Body of pancreas (tissue), 4 donors: Measurements from ENCODE around the gene DFFA. TPM values are rescaled to one million over a fixed set of nuclear protein-coding genes. Genes with fewer than 3 reads are reported as not detected.
"Not testable (repeated sequence)": the region's sequence is repeated elsewhere in the genome, so short reads cannot be mapped to it uniquely, and the experiment has no call there.

ENCODE experiments used
- ATAC-seq: fragments of 150-250 bp; one replicate; pipeline ENCODE4 v1.9.1; 2016
- DNase-seq, 4 donors: peaks; one replicate each; pipeline ENCODE4 v3.0.0-alpha.2; 2019
- H3K27ac ChIP-seq, 4 donors: fragments of 200-600 bp; sonication (generic); 1 replicate in 3 of 4; 2 replicates in 1 of 4; pipeline versions ENCODE4 v1.5.1 to v1.6.1; 2016 to 2019; ENCODE audit warnings: mild to moderate bottlenecking in 1 of 4, mixed read lengths in 1 of 4, moderate library complexity in 1 of 4
- H3K27me3 ChIP-seq, 2 donors: fragments of 200-600 bp; sonication (generic); one replicate each; pipeline ENCODE4 v1.6.0; 2016; ENCODE audit warnings: mild to moderate bottlenecking in 1 of 2
- H3K36me3 ChIP-seq, 2 donors: fragments of 200-600 bp; sonication (generic); replicated peaks in 1 of 2; 2 replicates each; pipeline ENCODE4 v1.5.1; 2016; ENCODE audit warnings: low read depth in 2 of 2; ENCODE audit not compliant: insufficient read depth in 1 of 2
- H3K4me1 ChIP-seq: fragments of 200-600 bp; sonication (generic); one replicate; pipeline ENCODE4 v1.6.0; 2016
- H3K4me3 ChIP-seq, 2 donors: fragments of 200-600 bp; sonication (generic); 1 replicate in 1 of 2; 2 replicates in 1 of 2; pipeline ENCODE4 v1.5.1; 2016 to 2019
- H3K9me3 ChIP-seq, 3 donors: fragments of 200-600 bp; sonication (generic); 1 replicate in 2 of 3; 2 replicates in 1 of 3; pipeline ENCODE4 v1.5.1; 2016
- POLR2A ChIP-seq, 3 donors: fragments of 450-650 bp; IDR thresholded peaks; one replicate each; pipeline ENCODE4 v1.6.1; 2016; ENCODE audit warnings: antibody characterized with exemption in 3 of 3, mild to moderate bottlenecking in 2 of 3
- WGBS, 2 donors: methylation state at CpG; one replicate each; pipeline ENCODE4 v1.1.5; 2017; 5-methylcytosine and 5-hydroxymethylcytosine counted together
- intact Hi-C: fragments of 100-400 bp; cut with DNase I; formaldehyde crosslinking; loops from one replicate; pipeline ENCODE4 v1.15.1; 2023
- total RNA-seq, 2 donors: library from RNA; depleted of rRNA; stranded (reverse); fragments of >200 nt; gene quantifications; one replicate each; pipeline ENCODE4 v1.1.0, GENCODE V29; 2016
- TF ChIP-seq, protein P1 (sequence below), 7 experiments: fragments of 450-650 bp in 4 of 7; fragments of 200-600 bp in 3 of 7; sonication (generic) in 3 of 7; IDR thresholded peaks; one replicate each; pipeline ENCODE4 v1.5.1; 2016 to 2019; ENCODE audit warnings: antibody characterized with exemption in 7 of 7

Gene DFFA
- total RNA-seq, 2 donors from 2014 or later, result 13.5 TPM

DNA sequence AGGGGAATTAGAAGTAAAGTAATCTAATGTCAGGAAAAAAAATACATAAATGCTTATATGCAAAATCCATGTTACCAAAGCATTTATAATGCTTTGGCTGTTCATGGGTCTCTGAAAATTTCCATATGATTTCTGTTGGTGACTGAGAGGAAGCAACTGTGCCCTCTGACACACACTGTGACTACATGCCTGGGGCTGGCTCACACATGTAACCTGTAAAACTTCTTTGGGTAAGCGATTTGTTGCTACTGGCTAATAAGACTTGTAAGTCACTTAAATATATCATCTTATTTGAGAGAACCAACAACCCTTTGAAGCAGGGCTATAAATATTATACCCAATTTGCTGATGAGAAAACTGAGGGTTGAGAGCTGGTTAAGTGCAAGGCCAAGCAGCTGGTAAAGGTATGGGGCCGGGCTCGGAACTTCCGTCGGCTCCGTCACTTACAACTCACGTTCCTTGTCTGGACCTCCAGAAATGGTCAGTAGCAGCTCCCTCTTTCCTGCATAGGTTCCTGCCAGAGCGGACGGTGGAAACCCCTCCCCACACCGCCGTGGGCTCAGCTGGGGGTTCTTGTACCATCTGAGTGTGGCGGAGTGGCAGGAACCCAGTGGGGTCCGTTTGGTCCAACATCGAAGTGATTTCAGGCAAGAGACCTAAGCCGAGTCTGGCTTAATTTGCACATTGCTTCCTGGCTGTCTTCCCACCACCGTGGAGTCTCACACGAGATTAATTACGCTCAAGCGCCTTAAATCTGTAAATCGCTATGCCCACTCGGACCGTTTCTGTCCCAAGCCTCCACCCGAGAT, 714 bp downstream of the DFFA start:
- no peaks in the 10 kb centered on the region for H3K9me3 ChIP-seq
- 6 to 8% methylated on average over 12 to 23 of the region's 23 CpGs for WGBS, 2 donors
- DNase-seq (peak in 1 of 4 donors; percentile 30), ATAC-seq (peak; percentile 8)
- peaks cover 30% of the 10 kb centered on the region for H3K4me1 ChIP-seq
- TF ChIP-seq, protein P1, sequence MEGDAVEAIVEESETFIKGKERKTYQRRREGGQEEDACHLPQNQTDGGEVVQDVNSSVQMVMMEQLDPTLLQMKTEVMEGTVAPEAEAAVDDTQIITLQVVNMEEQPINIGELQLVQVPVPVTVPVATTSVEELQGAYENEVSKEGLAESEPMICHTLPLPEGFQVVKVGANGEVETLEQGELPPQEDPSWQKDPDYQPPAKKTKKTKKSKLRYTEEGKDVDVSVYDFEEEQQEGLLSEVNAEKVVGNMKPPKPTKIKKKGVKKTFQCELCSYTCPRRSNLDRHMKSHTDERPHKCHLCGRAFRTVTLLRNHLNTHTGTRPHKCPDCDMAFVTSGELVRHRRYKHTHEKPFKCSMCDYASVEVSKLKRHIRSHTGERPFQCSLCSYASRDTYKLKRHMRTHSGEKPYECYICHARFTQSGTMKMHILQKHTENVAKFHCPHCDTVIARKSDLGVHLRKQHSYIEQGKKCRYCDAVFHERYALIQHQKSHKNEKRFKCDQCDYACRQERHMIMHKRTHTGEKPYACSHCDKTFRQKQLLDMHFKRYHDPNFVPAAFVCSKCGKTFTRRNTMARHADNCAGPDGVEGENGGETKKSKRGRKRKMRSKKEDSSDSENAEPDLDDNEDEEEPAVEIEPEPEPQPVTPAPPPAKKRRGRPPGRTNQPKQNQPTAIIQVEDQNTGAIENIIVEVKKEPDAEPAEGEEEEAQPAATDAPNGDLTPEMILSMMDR (IDR thresholded peaks at IDR 0.05), result no peak
- TF ChIP-seq POLR2A (IDR thresholded peaks at IDR 0.05), result no peak
- H3K4me3 ChIP-seq, result peak overlapping the region; percentile 90
- H3K27ac ChIP-seq, result peak overlapping the region; percentile 51 to 77 (median 62)
- H3K27me3 ChIP-seq, result no peaks in the 10 kb centered on the region
- intact Hi-C loops, result no loop called here
- H3K36me3 ChIP-seq, result peaks cover 0 to 7% of the 10 kb centered on the region in 2 donors

DNA sequence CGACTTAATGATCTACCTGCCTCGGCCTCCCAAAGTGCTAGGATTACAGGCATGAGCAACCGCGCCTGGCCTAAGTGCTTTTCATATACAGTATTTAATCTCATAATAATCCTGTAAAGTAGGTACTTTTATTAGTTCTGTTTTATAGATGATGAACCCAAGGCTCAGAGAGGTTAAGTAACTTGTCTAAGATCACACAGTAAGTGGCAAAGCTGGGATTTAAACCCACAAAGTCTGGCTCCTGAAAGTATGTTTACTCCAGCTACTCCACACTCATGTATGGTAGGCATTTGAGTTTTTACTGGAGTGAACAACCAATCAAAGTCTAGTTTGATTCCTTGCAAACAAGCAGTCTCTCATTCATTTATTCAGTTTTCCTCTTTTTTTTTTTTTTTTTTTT, 2.3 kb downstream of the DFFA start:
- H3K4me3 ChIP-seq, result no peak overlapping the region
- H3K27me3 ChIP-seq, result no peaks in the 10 kb centered on the region
- peaks cover 0 to 10% of the 10 kb centered on the region in 2 donors for H3K36me3 ChIP-seq
- no peak overlapping the region for H3K27ac ChIP-seq
- H3K9me3 ChIP-seq, result no peaks in the 10 kb centered on the region
- H3K4me1 ChIP-seq, result peaks cover 17% of the 10 kb centered on the region
- ATAC-seq (no peak), DNase-seq (no peak)
- 93 to 94% methylated on average over 4 of the region's 4 CpGs for WGBS, 2 donors
- no peak for TF ChIP-seq POLR2A (IDR thresholded peaks at IDR 0.05)
- TF ChIP-seq, protein P1 (IDR thresholded peaks at IDR 0.05), result no peak
- intact Hi-C loops, result no loop called here

DNA sequence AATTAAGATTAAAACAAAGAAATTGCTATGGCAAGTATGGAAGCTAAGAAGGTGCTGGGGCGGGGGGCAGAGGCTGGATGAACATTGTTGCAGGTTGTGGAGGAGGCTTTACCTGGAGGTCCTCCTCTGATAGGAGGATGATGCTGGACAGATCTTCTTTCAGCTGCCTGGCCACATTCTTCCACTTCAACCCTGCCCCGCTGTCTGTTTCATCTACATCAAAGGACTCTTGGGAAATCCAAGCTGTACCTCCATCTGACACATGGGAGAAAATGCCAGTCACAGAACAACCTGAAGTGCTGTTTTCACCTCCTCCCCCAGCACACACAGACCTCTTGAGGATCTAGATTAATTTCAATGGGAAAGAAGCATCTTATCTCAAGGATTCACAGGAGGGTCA, 5.3 kb downstream of the DFFA start:
- TF ChIP-seq POLR2A (IDR thresholded peaks at IDR 0.05), result no peak
- TF ChIP-seq, protein P1 (IDR thresholded peaks at IDR 0.05), result no peak
- Histone ChIP-seq H3K4me3 (no peak overlapping the region), H3K27ac (no peak overlapping the region), H3K36me3 (peaks cover 0 to 24% of the 10 kb centered on the region in 2 donors), H3K27me3 (no peaks in the 10 kb centered on the region), H3K4me1 (peaks cover 13% of the 10 kb centered on the region), H3K9me3 (no peaks in the 10 kb centered on the region)
- intact Hi-C loops, result no loop called here
- ATAC-seq, result no peak
- no peak for DNase-seq
- 97 to 100% methylated on average over 2 of the region's 2 CpGs for WGBS, 2 donors

DNA sequence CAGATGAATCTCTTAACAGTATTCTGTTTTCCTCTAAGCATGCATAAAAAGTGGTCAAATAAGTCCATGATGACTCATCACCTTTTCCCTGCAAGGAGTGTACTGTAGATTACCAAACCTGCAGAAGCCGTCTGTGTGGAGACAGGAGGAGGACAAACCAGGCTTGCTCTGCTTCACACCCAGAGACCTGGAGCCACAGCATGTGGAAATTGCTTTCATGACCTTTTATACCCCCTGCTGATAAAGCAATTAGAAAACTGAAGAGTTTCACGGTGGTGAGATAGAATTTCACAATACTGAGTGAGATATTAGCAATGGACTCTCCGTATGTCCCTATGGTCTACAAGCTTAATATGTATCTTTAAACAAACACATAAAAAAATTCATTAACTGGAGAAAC, 13.1 kb downstream of the DFFA start:
- intact Hi-C loops, result no loop called here
- H3K4me1 ChIP-seq, result no peaks in the 10 kb centered on the region
- TF ChIP-seq POLR2A (IDR thresholded peaks at IDR 0.05), result no peak
- TF ChIP-seq, protein P1 (IDR thresholded peaks at IDR 0.05), result no peak
- 54 to 65% methylated on average over 3 of the region's 3 CpGs for WGBS, 2 donors
- no peak overlapping the region for H3K27ac ChIP-seq
- H3K27me3 ChIP-seq, result no peaks in the 10 kb centered on the region
- peaks cover 0 to 15% of the 10 kb centered on the region in 2 donors for H3K36me3 ChIP-seq
- H3K9me3 ChIP-seq, result no peaks in the 10 kb centered on the region
- ATAC-seq (no peak), DNase-seq (peak in 2 of 4 donors; percentile 7 to 9)
- H3K4me3 ChIP-seq, result no peak overlapping the region

DNA sequence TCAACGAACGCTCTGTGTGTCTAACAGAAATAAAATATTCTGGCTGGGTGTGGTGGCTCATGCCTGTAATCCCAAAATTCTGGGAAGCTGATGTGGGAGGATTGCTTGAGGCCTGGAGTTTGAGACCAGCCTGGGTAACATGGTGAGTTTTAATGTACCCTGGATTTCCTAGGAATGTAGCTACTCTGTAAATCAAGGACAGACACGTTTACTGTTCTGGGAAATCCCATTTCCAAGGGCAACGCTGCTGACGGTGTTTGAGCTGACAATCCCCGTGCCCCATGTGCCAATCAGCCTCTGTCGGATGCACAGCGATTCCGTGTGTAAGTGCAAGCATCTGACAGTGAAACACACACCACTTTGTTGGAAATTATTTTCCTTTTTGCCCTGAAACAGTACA, 14.5 kb downstream of the DFFA start:
- Histone ChIP-seq H3K36me3 (peaks cover 0 to 10% of the 10 kb centered on the region in 2 donors), H3K27me3 (no peaks in the 10 kb centered on the region), H3K4me1 (no peaks in the 10 kb centered on the region), H3K27ac (no peak overlapping the region), H3K4me3 (no peak overlapping the region), H3K9me3 (no peaks in the 10 kb centered on the region)
- ATAC-seq (no peak), DNase-seq (no peak)
- intact Hi-C loops, result no loop called here
- TF ChIP-seq, protein P1 (IDR thresholded peaks at IDR 0.05), result no peak
- TF ChIP-seq POLR2A (IDR thresholded peaks at IDR 0.05), result no peak
- 74 to 75% methylated on average over 9 of the region's 9 CpGs for WGBS, 2 donors

DNA sequence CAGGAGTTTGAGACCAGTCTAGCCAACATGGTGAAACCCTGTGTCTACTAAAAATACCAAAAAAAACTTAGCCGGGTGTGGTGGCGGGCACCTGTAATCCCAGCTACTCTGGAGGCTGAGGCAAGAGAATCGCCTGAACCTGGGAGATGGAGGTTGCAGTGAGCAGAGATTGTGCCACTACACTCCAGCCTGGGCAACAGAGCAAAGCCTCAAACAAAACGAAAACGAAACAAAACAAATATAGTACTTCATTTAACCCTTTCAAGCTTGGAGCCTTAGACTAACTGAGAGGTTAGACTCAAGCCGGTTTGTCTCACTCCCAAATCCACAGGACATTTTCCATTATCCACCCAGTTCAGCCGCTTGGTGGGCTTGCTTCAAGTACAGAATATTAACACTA, 14.9 kb downstream of the DFFA start:
- H3K4me1 ChIP-seq, intact Hi-C loops, DNase-seq, H3K27ac ChIP-seq, H3K4me3 ChIP-seq, H3K36me3 ChIP-seq, H3K9me3 ChIP-seq, H3K27me3 ChIP-seq, ATAC-seq: not testable (repeated sequence)
- WGBS, 2 donors, result 64 to 67% methylated on average over 7 of the region's 7 CpGs
